NCI-H187 treated with DMSO at 0.1 percent for 48 hours (cell line): Measurements from ENCODE around the gene SYMPK.

Experiments used
- DNase-seq: peaks from one replicate; lab custom pipeline; 2025; lab: John Stamatoyannopoulos, UW

Gene SYMPK

DNA sequence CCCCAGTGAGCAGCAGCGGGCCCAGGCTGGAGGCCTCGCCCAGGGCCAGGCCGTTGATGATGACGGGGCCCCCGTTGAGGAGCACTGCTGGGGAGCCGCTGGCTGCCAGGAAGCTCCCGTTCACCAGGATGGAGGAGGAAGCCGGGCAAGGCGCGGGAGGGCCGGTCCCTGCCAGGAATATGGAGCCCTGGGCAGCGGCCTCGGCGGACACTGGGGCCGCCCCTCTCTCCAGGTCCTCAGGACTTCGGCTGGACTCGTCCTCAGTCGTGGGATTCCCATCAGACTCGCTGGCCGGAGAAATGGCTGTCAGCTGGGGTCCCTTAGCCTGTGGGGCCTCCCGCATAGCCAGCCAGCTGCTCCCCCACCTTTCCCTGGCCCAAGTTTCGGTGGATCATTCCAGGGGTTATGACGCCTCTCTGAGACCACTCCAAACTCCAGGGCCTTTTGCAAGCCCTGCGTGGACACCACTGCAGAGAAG lies 96.0 kb downstream of the SYMPK start:
- DNase-seq: no peak

DNA sequence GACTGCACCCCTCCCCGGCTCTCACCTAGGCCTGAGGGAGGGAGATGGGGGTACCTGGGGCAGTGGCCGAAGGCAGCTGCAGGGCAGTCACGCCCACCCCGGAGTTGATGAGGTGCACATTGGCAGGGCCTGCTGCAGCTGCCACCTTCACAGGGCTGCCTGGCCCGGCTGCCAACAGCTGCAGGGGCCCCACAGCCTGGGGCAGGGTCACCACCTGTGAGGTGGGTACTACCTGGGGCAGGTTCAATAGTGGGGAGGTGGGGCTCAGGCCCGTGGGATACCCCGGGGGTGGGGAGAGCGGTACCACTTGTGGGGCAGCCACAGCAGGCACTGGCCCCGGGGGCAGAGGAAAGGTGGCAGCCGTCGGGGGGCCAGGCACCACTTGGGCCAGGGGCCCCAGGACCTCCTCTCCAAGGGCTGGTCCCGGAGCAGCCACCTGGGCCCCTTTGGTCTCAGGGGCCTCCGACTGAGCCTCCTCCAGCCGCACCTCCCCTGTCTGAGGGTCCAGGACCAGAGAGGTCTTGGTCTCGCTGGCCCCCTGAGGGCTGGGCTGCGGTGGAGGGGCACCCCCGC lies 96.6 kb downstream of the SYMPK start:
- DNase-seq: no peak

DNA sequence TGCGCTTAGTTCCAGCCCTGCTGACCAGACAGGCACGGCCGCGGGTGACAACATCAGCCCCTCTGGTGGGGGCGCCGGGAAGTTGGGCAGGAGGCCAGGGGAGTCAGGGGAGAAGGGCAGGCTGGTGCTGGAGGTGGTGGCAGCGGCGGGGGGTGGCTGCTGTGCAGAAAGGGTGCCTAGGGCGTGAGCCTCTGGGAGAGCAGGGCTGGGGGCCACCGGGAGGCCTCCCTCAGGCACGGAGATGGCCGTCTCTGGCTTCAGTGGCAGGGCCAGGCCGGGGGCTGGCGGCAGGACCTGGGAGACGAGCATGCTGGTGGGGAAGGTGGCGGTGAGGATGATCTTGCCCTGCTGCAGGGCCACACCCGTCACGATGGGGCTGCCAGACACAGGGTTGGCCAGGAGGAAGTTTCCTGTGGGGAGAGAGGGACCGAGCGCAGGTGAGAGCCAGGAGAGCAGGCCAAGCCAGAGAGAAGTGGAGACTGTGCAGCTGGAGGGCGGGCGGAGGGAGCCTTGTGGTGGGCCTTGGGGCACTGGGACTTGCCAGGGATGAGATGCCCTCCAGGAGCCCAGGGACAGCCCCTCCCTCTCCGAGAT lies 97.1 kb downstream of the SYMPK start:
- DNase-seq: no peak
